HEK293T (cell line): ENCODE results near the gene AFF1.

Experiments used
- BHLHE40 ChIP-seq: fragments of 450-650 bp; IDR thresholded peaks from 2 replicates; pipeline ENCODE4 v1.6.1; 2016; ENCODE audit warnings: mild to moderate bottlenecking, moderate library complexity, borderline replicate concordance
- CTBP1 ChIP-seq: fragments of 450-650 bp; IDR thresholded peaks from 2 replicates; pipeline ENCODE4 v1.6.1; 2016; ENCODE audit warnings: borderline replicate concordance
- FOXK2 ChIP-seq: fragments of 450-650 bp; IDR thresholded peaks from 2 replicates; pipeline ENCODE4 v1.6.1; 2016; ENCODE audit warnings: mild to moderate bottlenecking
- HDGF ChIP-seq: fragments of 450-650 bp; IDR thresholded peaks from 2 replicates; pipeline ENCODE4 v1.6.1; 2017; ENCODE audit warnings: antibody characterized with exemption, borderline replicate concordance
- LEF1 ChIP-seq: fragments of 450-650 bp; IDR thresholded peaks from 2 replicates; pipeline ENCODE4 v1.6.1; 2017; ENCODE audit warnings: mild to moderate bottlenecking, borderline replicate concordance
- NFRKB ChIP-seq: fragments of 450-650 bp; IDR thresholded peaks from 2 replicates; pipeline ENCODE4 v1.6.1; 2016; ENCODE audit warnings: mild to moderate bottlenecking, moderate library complexity
- SP1 ChIP-seq: fragments of 450-650 bp; IDR thresholded peaks from 2 replicates; pipeline ENCODE4 v1.6.1; 2017
- SUZ12 ChIP-seq: fragments of 450-650 bp; IDR thresholded peaks from 2 replicates; pipeline ENCODE4 v1.6.1; 2016; ENCODE audit warnings: mild to moderate bottlenecking

DNA sequence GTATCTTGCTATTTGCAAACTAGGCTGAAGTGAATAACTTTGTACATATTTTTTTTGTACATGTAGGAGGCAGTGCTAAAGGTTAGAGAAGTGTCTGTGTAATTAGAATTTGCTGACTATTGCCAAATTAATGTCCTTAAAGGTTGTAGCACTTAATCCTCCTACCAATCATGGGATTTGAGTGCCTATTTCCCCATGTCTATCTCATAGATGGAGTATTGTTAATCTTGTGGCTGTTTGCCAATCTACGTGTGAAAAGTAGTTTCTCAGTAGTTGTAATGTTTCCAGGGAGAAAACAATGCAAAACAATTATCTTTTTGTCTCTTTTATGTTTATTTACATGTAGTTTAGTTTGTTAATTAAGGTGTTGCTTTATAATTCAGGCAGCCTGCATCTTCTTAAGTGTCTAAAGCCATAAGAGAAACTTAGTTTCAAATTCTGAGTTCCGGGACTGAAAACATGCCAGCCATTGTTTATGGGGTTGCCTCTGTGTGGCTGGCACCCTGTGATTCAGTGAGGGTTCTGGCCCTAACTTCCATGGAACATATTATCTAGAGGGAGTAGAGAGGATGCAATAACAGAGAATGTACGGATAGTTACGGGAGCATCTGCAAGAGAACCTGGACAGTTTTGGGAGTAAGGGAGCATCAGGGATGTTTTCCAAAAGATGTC, 143.2 kb downstream of the AFF1 start:
- no peak for TF ChIP-seq NFRKB
- no peak for TF ChIP-seq BHLHE40
- TF ChIP-seq FOXK2, result no peak
- TF ChIP-seq SP1, result no peak
- TF ChIP-seq HDGF, result no peak
- TF ChIP-seq CTBP1, result no peak
- TF ChIP-seq LEF1, result no peak
- no peak for TF ChIP-seq SUZ12
